Measurements from ENCODE around the gene LRP1B.

GRCh38 chr2:140528982-140529381 lies 1601.8 kb downstream of the LRP1B start:
- TF ChIP-seq PATZ1 (CRISPR knock-in tag; IDR thresholded peaks at IDR 0.05; ENCODE audit: borderline replicate concordance) = no peak
- TF ChIP-seq SNAI2 (CRISPR knock-in tag; IDR thresholded peaks at IDR 0.05) = no peak
- TF ChIP-seq TOX (CRISPR knock-in tag; IDR thresholded peaks at IDR 0.05; ENCODE audit: borderline replicate concordance) = no peak
- TF ChIP-seq PPARA (CRISPR knock-in tag; IDR thresholded peaks at IDR 0.05; ENCODE audit: borderline replicate concordance) = no peak
- TF ChIP-seq RARB (CRISPR knock-in tag; IDR thresholded peaks at IDR 0.05) = no peak
- no peak for TF ChIP-seq TSHZ2 (CRISPR knock-in tag; IDR thresholded peaks at IDR 0.05)
- no peak for TF ChIP-seq ZFP30 (CRISPR knock-in tag; IDR thresholded peaks at IDR 0.05)
- TF ChIP-seq ARNTL (CRISPR knock-in tag; IDR thresholded peaks at IDR 0.05; ENCODE audit: borderline replicate concordance, low read depth) = no peak
- no peak for TF ChIP-seq ISL1 (CRISPR knock-in tag; IDR thresholded peaks at IDR 0.05)
- no peak for TF ChIP-seq CREB5 (CRISPR knock-in tag; IDR thresholded peaks at IDR 0.05; ENCODE audit: low read depth)
- TF ChIP-seq BACH2 (CRISPR knock-in tag; IDR thresholded peaks at IDR 0.05; ENCODE audit: borderline replicate concordance) = no peak
- TF ChIP-seq ZNF565 (CRISPR knock-in tag; conservative IDR thresholded peaks at IDR 0.05; ENCODE audit: low read depth) = no peak
- no peak for TF ChIP-seq CSRNP3 (CRISPR knock-in tag; IDR thresholded peaks at IDR 0.05)

Measured in SK-N-SH treated with all-trans-retinoic acid at 6 μM for 48 hours (cell line).